Left ventricle myocardium inferior (tissue), 1 donor: ENCODE results near the gene UBE2R2. TPM values are rescaled to one million over a fixed set of nuclear protein-coding genes. Genes with fewer than 3 reads are reported as not detected.
A peak's percentile ranks its signal among the peaks of the same experiment; 100 is the strongest.
"Not testable (repeated sequence)": the region's sequence is repeated elsewhere in the genome, so short reads cannot be mapped to it uniquely, and the experiment has no call there.

Experiments used
- DNase-seq: peaks from one replicate; pipeline ENCODE4 v3.0.0-alpha.2; 2020
- H3K27ac ChIP-seq: fragments of 200-600 bp; replicated peaks from 2 replicates; pipeline ENCODE4 v1.8.0; 2021
- H3K27me3 ChIP-seq: fragments of 200-600 bp; 2 replicates; pipeline ENCODE4 v1.8.0; 2021; ENCODE audit warnings: low read depth
- H3K36me3 ChIP-seq: fragments of 200-600 bp; 2 replicates; pipeline ENCODE4 v1.8.0; 2021
- H3K4me1 ChIP-seq: fragments of 200-600 bp; 2 replicates; pipeline ENCODE4 v1.8.0; 2021
- H3K4me3 ChIP-seq: fragments of 200-600 bp; 2 replicates; pipeline ENCODE4 v1.8.0; 2021; ENCODE audit warnings: mild to moderate bottlenecking, moderate library complexity
- H3K9me3 ChIP-seq: fragments of 200-600 bp; replicated peaks from 2 replicates; pipeline ENCODE4 v1.8.0; 2021
- intact Hi-C: fragments of 100-400 bp; cut with micrococcal nuclease; formaldehyde crosslinking; loops from one replicate; pipeline ENCODE4 v1.11.0; 2022
- total RNA-seq: library from RNA; stranded (reverse); fragmentation: NEBNext Ultra II Directional; extraction: Animal tissue kit (Norgen Biotek cat#: 25700); gene quantifications from one replicate; pipeline ENCODE4 v1.2.1, GENCODE V29; 2021
- TF ChIP-seq, protein P1 (sequence below): fragments of 200-600 bp; IDR thresholded peaks from 2 replicates; pipeline ENCODE4 v1.8.0; 2021; ENCODE audit warnings: antibody characterized with exemption, mild to moderate bottlenecking, borderline replicate concordance
- donor health status: DM: no; HTN: yes; CAD: no; lungs with severe emphysema.

Gene UBE2R2
- total RNA-seq, 1 donor from 2014 or later = 40.6 TPM

DNA sequence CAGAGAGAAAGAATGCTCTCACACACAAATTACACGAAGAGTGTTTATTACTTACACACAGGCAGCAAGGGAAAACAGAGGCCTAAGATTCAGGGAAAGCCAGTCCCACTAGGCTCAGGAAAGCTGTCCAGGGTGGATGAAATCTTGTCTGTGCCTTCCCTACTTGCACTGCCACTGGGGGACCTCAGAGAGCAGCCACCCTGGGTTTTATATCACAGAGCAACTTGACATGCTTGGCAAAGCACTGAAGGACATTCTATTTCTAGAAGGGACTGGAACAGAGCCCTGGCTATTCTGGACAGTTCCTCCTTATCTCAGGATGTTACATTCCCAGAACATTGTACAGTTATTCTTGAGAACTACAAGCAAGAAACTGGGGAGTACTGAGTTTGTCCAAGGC lies 29.1 kb upstream of the UBE2R2 start:
- intact Hi-C loops = no loop called here
- Histone ChIP-seq H3K27ac (peak overlapping the region; percentile 70), H3K27me3 (no peaks in the 10 kb centered on the region), H3K36me3 (no peaks in the 10 kb centered on the region), H3K4me1 (peaks cover 10% of the 10 kb centered on the region), H3K4me3 (no peak overlapping the region), H3K9me3 (no peaks in the 10 kb centered on the region)
- DNase-seq = peak; percentile 23
- TF ChIP-seq, protein P1, sequence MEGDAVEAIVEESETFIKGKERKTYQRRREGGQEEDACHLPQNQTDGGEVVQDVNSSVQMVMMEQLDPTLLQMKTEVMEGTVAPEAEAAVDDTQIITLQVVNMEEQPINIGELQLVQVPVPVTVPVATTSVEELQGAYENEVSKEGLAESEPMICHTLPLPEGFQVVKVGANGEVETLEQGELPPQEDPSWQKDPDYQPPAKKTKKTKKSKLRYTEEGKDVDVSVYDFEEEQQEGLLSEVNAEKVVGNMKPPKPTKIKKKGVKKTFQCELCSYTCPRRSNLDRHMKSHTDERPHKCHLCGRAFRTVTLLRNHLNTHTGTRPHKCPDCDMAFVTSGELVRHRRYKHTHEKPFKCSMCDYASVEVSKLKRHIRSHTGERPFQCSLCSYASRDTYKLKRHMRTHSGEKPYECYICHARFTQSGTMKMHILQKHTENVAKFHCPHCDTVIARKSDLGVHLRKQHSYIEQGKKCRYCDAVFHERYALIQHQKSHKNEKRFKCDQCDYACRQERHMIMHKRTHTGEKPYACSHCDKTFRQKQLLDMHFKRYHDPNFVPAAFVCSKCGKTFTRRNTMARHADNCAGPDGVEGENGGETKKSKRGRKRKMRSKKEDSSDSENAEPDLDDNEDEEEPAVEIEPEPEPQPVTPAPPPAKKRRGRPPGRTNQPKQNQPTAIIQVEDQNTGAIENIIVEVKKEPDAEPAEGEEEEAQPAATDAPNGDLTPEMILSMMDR = peak; percentile 64

DNA sequence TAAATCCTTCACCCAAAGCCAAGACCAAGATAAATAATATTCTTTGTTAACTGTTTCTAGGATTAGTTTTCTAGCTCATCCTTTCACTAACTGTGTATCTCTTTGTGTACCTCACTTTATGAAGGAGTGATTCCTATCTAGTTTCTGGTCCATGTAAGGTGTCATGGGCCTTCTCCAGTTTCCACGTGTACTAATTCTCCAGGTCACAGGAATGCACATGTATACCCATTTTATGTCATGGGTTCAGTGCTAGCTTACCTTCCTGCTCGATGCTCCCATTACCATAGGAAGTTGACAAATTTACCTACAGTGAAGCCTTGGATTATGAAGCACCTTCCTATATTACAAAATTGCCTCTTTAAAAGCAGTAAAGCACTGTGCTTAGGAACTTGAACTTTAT lies 27.5 kb upstream of the UBE2R2 start:
- H3K27ac ChIP-seq, DNase-seq, H3K9me3 ChIP-seq, intact Hi-C loops, H3K27me3 ChIP-seq, H3K36me3 ChIP-seq, H3K4me3 ChIP-seq: not testable (repeated sequence)
- H3K4me1 ChIP-seq = peaks cover 10% of the 10 kb centered on the region

DNA sequence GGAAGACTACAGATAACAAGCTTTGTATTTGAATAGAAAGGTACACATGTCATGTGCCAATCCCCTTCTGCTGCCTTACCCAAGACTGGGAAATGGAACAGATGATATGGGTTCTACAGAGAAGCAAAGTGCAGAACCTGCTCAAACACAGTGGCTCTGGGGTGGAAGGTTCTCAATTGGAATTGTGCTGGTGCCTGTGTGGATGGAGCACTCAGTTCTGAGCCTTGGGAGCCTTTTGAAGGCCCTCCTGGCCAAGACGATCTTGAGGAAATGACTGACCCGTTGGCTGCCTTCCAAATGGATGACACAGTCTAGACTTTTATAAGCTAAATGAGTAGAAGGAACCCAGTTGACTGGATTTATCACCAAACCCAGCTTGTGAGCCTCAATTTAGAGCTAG lies 25.8 kb upstream of the UBE2R2 start:
- no peak for DNase-seq

DNA sequence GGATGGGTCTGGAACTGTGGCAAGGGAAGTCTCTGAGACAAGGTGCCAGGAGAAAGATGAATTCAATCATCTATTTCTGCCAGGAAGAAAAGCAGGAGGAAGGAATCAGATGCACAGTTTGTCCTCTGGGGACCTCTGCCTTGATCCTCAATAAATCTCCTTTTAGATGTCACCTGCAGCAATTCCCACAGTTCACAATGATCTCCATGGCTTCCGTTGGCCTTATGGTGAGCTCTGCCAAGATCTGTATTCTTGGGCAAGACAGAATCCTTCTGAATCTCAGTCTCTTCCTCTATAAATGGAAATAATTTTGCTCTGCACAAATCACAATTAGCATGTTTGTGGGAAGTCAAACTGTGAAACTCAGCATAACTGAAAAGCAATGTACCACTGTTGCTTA lies 23.5 kb upstream of the UBE2R2 start:
- intact Hi-C loops, H3K27me3 ChIP-seq, H3K4me3 ChIP-seq, DNase-seq, H3K4me1 ChIP-seq, H3K27ac ChIP-seq, H3K36me3 ChIP-seq, H3K9me3 ChIP-seq: not testable (repeated sequence)

More for the DNA sequence above, 25.8 kb upstream of the UBE2R2 start:
- H3K27me3 ChIP-seq = no peaks in the 10 kb centered on the region
- intact Hi-C loops = no loop called here
- no peaks in the 10 kb centered on the region for H3K9me3 ChIP-seq
- TF ChIP-seq, protein P1 = no peak
- peaks cover 10% of the 10 kb centered on the region for H3K4me1 ChIP-seq
- H3K36me3 ChIP-seq = no peaks in the 10 kb centered on the region
- no peak overlapping the region for H3K27ac ChIP-seq
- no peak overlapping the region for H3K4me3 ChIP-seq

DNA sequence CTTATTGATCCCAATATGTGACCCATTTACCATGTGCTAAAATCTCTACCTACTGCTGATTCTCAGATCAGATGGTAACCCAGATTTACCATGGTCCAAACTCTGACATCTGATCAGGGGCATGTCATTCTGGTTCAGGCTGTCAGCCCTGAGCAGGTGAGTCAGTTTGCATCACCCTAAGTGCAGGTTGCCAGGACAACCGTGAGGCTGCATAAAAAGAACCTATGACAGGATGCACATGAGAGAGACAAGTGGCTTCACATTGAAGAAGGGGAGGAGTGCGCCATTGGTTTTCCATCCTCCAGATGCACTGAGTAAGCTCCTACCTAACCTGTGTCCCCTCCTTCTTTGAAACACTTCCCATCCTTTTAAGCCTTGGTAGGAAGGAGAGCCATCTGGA lies 22.4 kb upstream of the UBE2R2 start:
- H3K9me3 ChIP-seq = no peaks in the 10 kb centered on the region
- no peak overlapping the region for H3K4me3 ChIP-seq
- no peak for DNase-seq
- no peak overlapping the region for H3K27ac ChIP-seq
- intact Hi-C loops = no loop called here
- TF ChIP-seq, protein P1 = no peak
- peaks cover 4% of the 10 kb centered on the region for H3K27me3 ChIP-seq
- no peaks in the 10 kb centered on the region for H3K4me1 ChIP-seq
- H3K36me3 ChIP-seq = no peaks in the 10 kb centered on the region

DNA sequence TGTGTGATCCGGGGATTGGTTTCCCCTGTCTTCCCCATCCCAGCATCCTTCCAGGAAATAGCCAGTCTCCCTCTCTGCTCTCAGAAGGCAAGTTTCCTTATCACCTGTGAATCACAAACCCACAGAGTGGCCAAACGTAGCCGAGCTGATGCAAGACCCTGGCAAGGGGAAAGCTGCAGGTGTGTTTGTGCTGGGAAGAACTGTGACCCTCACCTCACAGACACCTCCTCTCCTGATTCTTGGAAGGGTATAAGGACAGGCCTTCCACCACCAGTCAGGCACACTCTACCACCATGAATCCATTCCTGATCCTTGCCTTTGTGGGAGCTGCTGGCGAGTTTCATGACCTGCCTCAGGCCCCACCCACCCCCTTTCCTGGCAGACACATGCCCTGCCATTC lies 21.7 kb upstream of the UBE2R2 start, which contains the start of gene PRSS3:
TSS of gene PRSS3 (plus strand) at position 281 of the 400 bp plus-strand sequence. CDS start at position 294, 13 bp downstream.
- Histone ChIP-seq H3K27ac (no peak within 1 kb of the TSS), H3K4me1 (no peaks in the 10 kb centered on the region), H3K27me3 (peaks cover 4% of the 10 kb centered on the region), H3K36me3 (no peaks in the 10 kb centered on the region), H3K4me3 (no peak within 1 kb of the TSS), H3K9me3 (no peaks in the 10 kb centered on the region)
- TF ChIP-seq, protein P1 = no peak
- DNase-seq = no peak
- intact Hi-C loops = no loop called here

DNA sequence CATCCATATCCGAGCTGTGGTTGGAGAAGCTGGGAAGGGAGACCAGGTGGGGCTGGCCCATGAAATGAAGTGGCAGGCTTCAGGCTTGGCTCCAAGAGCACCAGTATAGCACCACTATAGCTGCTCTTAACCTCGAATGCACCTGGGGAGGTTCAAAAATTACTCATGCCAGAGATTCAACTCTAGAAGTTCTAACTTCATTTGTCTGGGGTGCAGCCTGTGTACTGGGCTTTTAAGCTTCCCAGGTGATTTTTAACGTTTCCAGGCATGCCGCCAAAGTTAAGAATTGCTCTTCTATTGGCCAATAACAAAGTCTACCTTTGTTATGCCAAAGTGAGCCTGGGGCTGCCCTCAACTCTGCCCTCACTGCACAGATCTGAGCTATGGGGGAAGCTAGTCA lies 21.1 kb upstream of the UBE2R2 start:
- no peaks in the 10 kb centered on the region for H3K4me1 ChIP-seq
- no peaks in the 10 kb centered on the region for H3K36me3 ChIP-seq
- no peak overlapping the region for H3K4me3 ChIP-seq
- TF ChIP-seq, protein P1 = no peak
- DNase-seq = no peak
- H3K9me3 ChIP-seq = no peaks in the 10 kb centered on the region
- H3K27ac ChIP-seq = no peak overlapping the region
- H3K27me3 ChIP-seq = peaks cover 4% of the 10 kb centered on the region
- intact Hi-C loops = no loop called here

DNA sequence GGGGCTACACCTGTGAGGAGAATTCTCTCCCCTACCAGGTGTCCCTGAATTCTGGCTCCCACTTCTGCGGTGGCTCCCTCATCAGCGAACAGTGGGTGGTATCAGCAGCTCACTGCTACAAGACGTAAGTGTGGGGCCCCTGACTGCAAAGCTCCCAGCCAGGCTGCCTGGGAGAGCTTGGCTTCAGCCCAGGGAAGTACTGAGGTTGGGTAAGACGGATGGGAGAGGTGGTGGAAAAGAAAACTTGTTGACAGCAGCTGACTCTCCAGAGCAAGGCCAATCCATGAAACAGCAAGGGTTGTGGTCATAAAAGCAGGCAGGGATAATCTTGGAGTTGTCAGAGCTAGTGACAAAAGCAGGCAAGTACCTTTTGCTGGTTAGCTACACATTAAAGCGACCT lies 20.3 kb upstream of the UBE2R2 start:
- H3K9me3 ChIP-seq, intact Hi-C loops, H3K27ac ChIP-seq, H3K27me3 ChIP-seq, DNase-seq, H3K36me3 ChIP-seq, H3K4me1 ChIP-seq, H3K4me3 ChIP-seq: not testable (repeated sequence)
